ENCODE measurements around the gene FANCC. TPM values are rescaled to one million over a fixed set of nuclear protein-coding genes. Genes with fewer than 3 reads are reported as not detected.

FANCC gene
- total RNA-seq, 4 donors from 2014 or later, result 13.8 to 32.2 (median 21.4) TPM

- H3K27ac ChIP-seq, result peak overlapping the region in 1 of 4 donors; percentile 24
- no peaks in the 10 kb centered on the region for H3K27me3 ChIP-seq
- no peaks in the 10 kb centered on the region for H3K9me3 ChIP-seq
- no peaks in the 10 kb centered on the region for H3K4me1 ChIP-seq
- DNase-seq, result no peak
- TF ChIP-seq CTCF (IDR thresholded peaks at IDR 0.05) (no peak), POLR2A (IDR thresholded peaks at IDR 0.05) (no peak)
- no peaks in the 10 kb centered on the region for H3K36me3 ChIP-seq
- H3K4me3 ChIP-seq, result no peak overlapping the region
These were observed 169.9 kb downstream of the FANCC start for GRCh38 chr9:95147452-95148207.

- Histone ChIP-seq H3K9me3 (no peaks in the 10 kb centered on the region), H3K36me3 (no peaks in the 10 kb centered on the region), H3K4me1 (no peaks in the 10 kb centered on the region), H3K27me3 (no peaks in the 10 kb centered on the region), H3K4me3 (no peak overlapping the region), H3K27ac (peak overlapping the region; percentile 2 to 70 (median 54))
- TF ChIP-seq CTCF (IDR thresholded peaks at IDR 0.05), result no peak
- no peak for TF ChIP-seq POLR2A (IDR thresholded peaks at IDR 0.05)
- peak; percentile 31 to 86 (median 67) for DNase-seq
These were observed 173.6 kb downstream of the FANCC start for GRCh38 chr9:95143591-95144561.

GRCh38 chr9:95142728-95143127 is 174.8 kb downstream of the FANCC start:
- Histone ChIP-seq H3K4me1 (no peaks in the 10 kb centered on the region), H3K27me3 (no peaks in the 10 kb centered on the region), H3K4me3 (no peak overlapping the region), H3K36me3 (no peaks in the 10 kb centered on the region), H3K9me3 (no peaks in the 10 kb centered on the region), H3K27ac (peak overlapping the region in 3 of 4 donors; percentile 26 to 58 (median 38))
- DNase-seq, result no peak
- no peak for TF ChIP-seq CTCF (IDR thresholded peaks at IDR 0.05)
- TF ChIP-seq POLR2A (IDR thresholded peaks at IDR 0.05), result no peak

- Histone ChIP-seq H3K27ac (peak overlapping the region in 2 of 4 donors; percentile 18 to 58), H3K4me1 (no peaks in the 10 kb centered on the region), H3K4me3 (no peak overlapping the region), H3K36me3 (no peaks in the 10 kb centered on the region), H3K9me3 (no peaks in the 10 kb centered on the region), H3K27me3 (no peaks in the 10 kb centered on the region)
- DNase-seq, result no peak
- TF ChIP-seq POLR2A (IDR thresholded peaks at IDR 0.05) (no peak), CTCF (IDR thresholded peaks at IDR 0.05) (no peak)
These were observed 175.2 kb downstream of the FANCC start for GRCh38 chr9:95142315-95142714.

GRCh38 chr9:95140821-95141220 is 176.7 kb downstream of the FANCC start:
- Histone ChIP-seq H3K27ac (no peak overlapping the region), H3K4me3 (no peak overlapping the region), H3K4me1 (no peaks in the 10 kb centered on the region), H3K27me3 (no peaks in the 10 kb centered on the region), H3K36me3 (no peaks in the 10 kb centered on the region), H3K9me3 (no peaks in the 10 kb centered on the region)
- DNase-seq, result no peak
- no peak for TF ChIP-seq POLR2A (IDR thresholded peaks at IDR 0.05)
- no peak for TF ChIP-seq CTCF (IDR thresholded peaks at IDR 0.05)
